Panc1 (cell line): Measurements from ENCODE around the gene KCTD5. TPM values are rescaled to one million over a fixed set of nuclear protein-coding genes. Genes with fewer than 3 reads are reported as not detected.
"Not testable (repeated sequence)": the region's sequence is repeated elsewhere in the genome, so short reads cannot be mapped to it uniquely, and the experiment has no call there.

Experiments used
- ATAC-seq: fragments of 200-7000 bp; cut with Tn5 transposase; 2 replicates; pipeline ENCODE4 v1.9.1; 2020; ENCODE audit warnings: mild to moderate bottlenecking, moderate library complexity
- BruUV-seq: library from RNA; stranded (reverse); fragments of 400-500 nt; replicated peaks from 2 replicates; lab custom pipeline; 2021; lab: Mats Ljungman, UMichigan
- CTCF ChIA-PET: fragments of 300-600 bp; sonication (Branson Sonifier 250); formaldehyde crosslinking; loops from one replicate; lab custom pipeline; 2022; ENCODE audit warnings: antibody characterized with exemption; lab: Charles Lee
- POLR2A ChIA-PET: fragments of 300-600 bp; sonication (Branson Sonifier 250); formaldehyde crosslinking; loops from one replicate; lab custom pipeline; 2022; ENCODE audit warnings: antibody characterized with exemption; lab: Charles Lee
- DNase-seq: peaks from one replicate; pipeline ENCODE4 v3.0.0-alpha.2; 2010; ENCODE audit warnings: low read depth, low spot score
- H3K27ac ChIP-seq: 2 replicates; pipeline ENCODE4 v1.5.1; 2011; ENCODE audit warnings: mild to moderate bottlenecking, low read length, inconsistent platforms
- H3K27me3 ChIP-seq: fragments of 200-500 bp; sonication (Bioruptor generic); 2 replicates; pipeline ENCODE4 v1.6.0; 2014; ENCODE audit warnings: low read length, inconsistent platforms; ENCODE audit not compliant: control insufficient read depth, insufficient read depth
- H3K36me3 ChIP-seq: fragments of 200-500 bp; sonication (Bioruptor generic); 2 replicates; pipeline ENCODE4 v1.5.1; 2014; ENCODE audit warnings: inconsistent platforms, mild to moderate bottlenecking, low read length, moderate library complexity; ENCODE audit not compliant: control insufficient read depth, insufficient read depth
- H3K4me1 ChIP-seq: 2 replicates; pipeline ENCODE4 v1.5.1; 2011; ENCODE audit warnings: inconsistent platforms, mild to moderate bottlenecking, low read length, moderate library complexity; ENCODE audit not compliant: control insufficient read depth, insufficient read depth
- H3K4me3 ChIP-seq, 2 experiments: 2 replicates each; pipeline ENCODE4 v1.5.1; 2011 to 2012; ENCODE audit warnings: low read depth in 2 of 2, low read length in 2 of 2, mild to moderate bottlenecking in 2 of 2, inconsistent platforms in 1 of 2, moderate library complexity in 1 of 2
- H3K9me3 ChIP-seq: fragments of 200-500 bp; sonication (Bioruptor generic); 2 replicates; pipeline ENCODE4 v1.5.1; 2014; ENCODE audit warnings: low read depth, mild to moderate bottlenecking, inconsistent platforms, low read length, moderate library complexity; ENCODE audit not compliant: control insufficient read depth, insufficient read depth
- CTCF ChIP-seq: fragments of 450-650 bp; IDR thresholded peaks from 2 replicates; pipeline ENCODE4 v1.5.1; 2017; ENCODE audit warnings: mild to moderate bottlenecking
- POLR2AphosphoS5 ChIP-seq: IDR thresholded peaks from 2 replicates; pipeline ENCODE4 v1.6.1; 2012; ENCODE audit warnings: mild to moderate bottlenecking, low read depth, low read length, moderate library complexity
- REST ChIP-seq, 2 experiments: IDR thresholded peaks; 2 replicates each; pipeline ENCODE4 v1.6.1; 2011 to 2012; ENCODE audit warnings: low read depth in 2 of 2, control low read depth in 1 of 2, low read length in 1 of 2, mild to moderate bottlenecking in 1 of 2, moderate library complexity in 1 of 2; ENCODE audit not compliant: insufficient read depth in 1 of 2
- SIN3A ChIP-seq: IDR thresholded peaks from 2 replicates; pipeline ENCODE4 v1.6.1; 2012; ENCODE audit warnings: low read depth, mild to moderate bottlenecking, low read length, moderate library complexity, borderline replicate concordance; ENCODE audit not compliant: insufficient read depth
- TCF7L2 ChIP-seq: IDR thresholded peaks from 2 replicates; pipeline ENCODE4 v1.6.1; 2011; ENCODE audit warnings: mild to moderate bottlenecking, low read depth, low read length, inconsistent platforms
- in situ Hi-C: cut with HindIII; loops from 2 replicates; pipeline ENCODE4 v1.10.0; 2016; ENCODE audit warnings: low sequenced_read_pairs, low pct_unique_long_range_greater_than_20kb
- intact Hi-C: fragments of 100-400 bp; cut with micrococcal nuclease; formaldehyde crosslinking; loops from one replicate; pipeline ENCODE4 v1.10.0; 2022; ENCODE audit not compliant: unreplicated experiment
- total RNA-seq: library from RNA; stranded (reverse); gene quantifications from one replicate; pipeline ENCODE4 v1.2.1, GENCODE V29; 2021; ENCODE audit not compliant: unreplicated experiment

The KCTD5 gene
- total RNA-seq, 1 experiment from 2014 or later, result 61.1 TPM

- H3K36me3 ChIP-seq, H3K4me3 ChIP-seq, H3K27ac ChIP-seq, in situ Hi-C loops, intact Hi-C loops, DNase-seq, H3K4me1 ChIP-seq, H3K27me3 ChIP-seq, ATAC-seq, CTCF ChIA-PET, H3K9me3 ChIP-seq, BruUV-seq, POLR2A ChIA-PET: not testable (repeated sequence)
These were observed 37.4 kb upstream of the KCTD5 start for GRCh38 chr16:2644754-2645453.

- H3K4me1 ChIP-seq, H3K4me3 ChIP-seq, H3K27me3 ChIP-seq, ATAC-seq, DNase-seq, H3K36me3 ChIP-seq, BruUV-seq, intact Hi-C loops, H3K9me3 ChIP-seq, in situ Hi-C loops, POLR2A ChIA-PET, H3K27ac ChIP-seq, CTCF ChIA-PET: not testable (repeated sequence)
These were observed 31.0 kb upstream of the KCTD5 start for GRCh38 chr16:2651268-2651871.

- POLR2A ChIA-PET, ATAC-seq, DNase-seq, H3K9me3 ChIP-seq, H3K36me3 ChIP-seq, intact Hi-C loops, H3K27ac ChIP-seq, H3K4me1 ChIP-seq, H3K4me3 ChIP-seq, H3K27me3 ChIP-seq, in situ Hi-C loops, CTCF ChIA-PET, BruUV-seq: not testable (repeated sequence)
These were observed 28.4 kb upstream of the KCTD5 start for GRCh38 chr16:2653915-2654314.

GRCh38 chr16:2654949-2655348 lies 27.4 kb upstream of the KCTD5 start:
- ATAC-seq, in situ Hi-C loops, H3K9me3 ChIP-seq: not testable (repeated sequence)

GRCh38 chr16:2656985-2657384 lies 25.3 kb upstream of the KCTD5 start:
- no TSS peak for BruUV-seq
- no peaks in the 10 kb centered on the region for H3K4me1 ChIP-seq
- no peak overlapping the region for H3K4me3 ChIP-seq
- DNase-seq (no peak), ATAC-seq (no peak)
- no peaks in the 10 kb centered on the region for H3K9me3 ChIP-seq
- H3K36me3 ChIP-seq, result no peaks in the 10 kb centered on the region
- H3K27ac ChIP-seq, result no peak overlapping the region
- intact Hi-C loops (no loop called here), in situ Hi-C loops (no loop called here)
- TF ChIP-seq REST (IDR thresholded peaks at IDR 0.05; ENCODE audit: insufficient read depth in 1 of 2, low read depth in 2 of 2, low read length in 1 of 2), result no peak
- TF ChIP-seq SIN3A, result no peak
- TF ChIP-seq CTCF, result no peak
- TF ChIP-seq POLR2AphosphoS5, result no peak
- no peak for TF ChIP-seq TCF7L2
- CTCF ChIA-PET, result no interaction called here
- POLR2A ChIA-PET, result no interaction called here
- no peaks in the 10 kb centered on the region for H3K27me3 ChIP-seq

More at GRCh38 chr16:2654949-2655348, 27.4 kb upstream of the KCTD5 start:
- intact Hi-C loops, H3K27me3 ChIP-seq, H3K4me3 ChIP-seq, POLR2A ChIA-PET, H3K27ac ChIP-seq, H3K4me1 ChIP-seq, BruUV-seq, H3K36me3 ChIP-seq, CTCF ChIA-PET, DNase-seq: not testable (repeated sequence)
